OCI-LY1 (cell line): ENCODE data around the gene OTUB1.

ENCODE experiments used
- H2AFZ ChIP-seq: fragments of 200-600 bp; sonication (generic), shearing (Covaris generic); 2 replicates; pipeline ENCODE4 v1.6.0; 2014; ENCODE audit warnings: antibody characterized with exemption, mild to moderate bottlenecking, low read length
- H3F3A ChIP-seq: fragments of 200-600 bp; sonication (generic), shearing (Covaris generic); 2 replicates; pipeline ENCODE4 v1.6.0; 2014; ENCODE audit warnings: mild to moderate bottlenecking, antibody characterized with exemption, low read length, moderate library complexity; ENCODE audit not compliant: insufficient read depth
- H3K27ac ChIP-seq: fragments of 200-600 bp; sonication (generic); 2 replicates; pipeline ENCODE4 v1.5.1; 2014; ENCODE audit warnings: low read length, mixed run types, mild to moderate bottlenecking, low read depth; ENCODE audit not compliant: poor library complexity, severe bottlenecking
- H3K27me3 ChIP-seq: fragments of 200-600 bp; sonication (generic); 2 replicates; pipeline ENCODE4 v1.6.0; 2014; ENCODE audit warnings: antibody characterized with exemption, mild to moderate bottlenecking, low read length, moderate library complexity; ENCODE audit not compliant: insufficient read depth
- H3K36me3 ChIP-seq: fragments of 200-600 bp; sonication (generic); 2 replicates; pipeline ENCODE4 v1.6.1; 2014; ENCODE audit warnings: mild to moderate bottlenecking, antibody characterized with exemption, low read length, moderate library complexity, mixed read lengths; ENCODE audit not compliant: insufficient read depth
- H3K4me1 ChIP-seq: fragments of 200-600 bp; sonication (generic); 2 replicates; pipeline ENCODE4 v1.5.1; 2014; ENCODE audit warnings: mild to moderate bottlenecking, low read length, moderate library complexity; ENCODE audit not compliant: insufficient read depth, severe bottlenecking
- H3K4me2 ChIP-seq: fragments of 200-600 bp; sonication (generic), shearing (Covaris generic); 2 replicates; pipeline ENCODE4 v1.6.1; 2014; ENCODE audit warnings: low read length
- H3K4me3 ChIP-seq: fragments of 200-600 bp; sonication (generic); 2 replicates; pipeline ENCODE4 v1.5.1; 2014; ENCODE audit warnings: low read length, low read depth, mild to moderate bottlenecking, mixed read lengths; ENCODE audit not compliant: poor library complexity, severe bottlenecking
- H3K79me2 ChIP-seq: fragments of 200-600 bp; shearing (Covaris generic); 2 replicates; pipeline ENCODE4 v1.6.1; 2016; ENCODE audit warnings: mixed run types, low read length, mixed read lengths; ENCODE audit not compliant: insufficient read depth
- H3K9ac ChIP-seq: fragments of 200-600 bp; sonication (generic), shearing (Covaris generic); 2 replicates; pipeline ENCODE4 v1.6.1; 2014; ENCODE audit warnings: mild to moderate bottlenecking, low read length, mixed read lengths
- H3K9me2 ChIP-seq: fragments of 200-600 bp; sonication (generic), shearing (Covaris generic); 2 replicates; pipeline ENCODE4 v1.6.1; 2014; ENCODE audit warnings: low read depth, mild to moderate bottlenecking, low read length, mixed read lengths
- H3K9me3 ChIP-seq: fragments of 200-600 bp; shearing (Covaris generic); 2 replicates; pipeline ENCODE4 v1.6.1; 2014; ENCODE audit warnings: low read length, mixed read lengths
- H4K20me1 ChIP-seq: fragments of 200-600 bp; sonication (generic), shearing (Covaris generic); 2 replicates; pipeline ENCODE4 v1.6.0; 2016; ENCODE audit warnings: mild to moderate bottlenecking, low read length; ENCODE audit not compliant: insufficient read depth
- EZH2 ChIP-seq: fragments of 200-600 bp; sonication (generic), shearing (Covaris generic); IDR thresholded peaks from 2 replicates; pipeline ENCODE4 v1.8.0; 2017; ENCODE audit warnings: borderline replicate concordance, mixed run types, mild to moderate bottlenecking, antibody characterized with exemption, low read length, moderate library complexity, mixed read lengths
- TF ChIP-seq, protein P1 (sequence below): fragments of 200-600 bp; sonication (generic), shearing (Covaris generic); IDR thresholded peaks from 2 replicates; pipeline ENCODE4 v1.5.1; 2017; ENCODE audit warnings: mild to moderate bottlenecking, antibody characterized with exemption, low read length, moderate library complexity, mixed read lengths

OTUB1 gene

DNA sequence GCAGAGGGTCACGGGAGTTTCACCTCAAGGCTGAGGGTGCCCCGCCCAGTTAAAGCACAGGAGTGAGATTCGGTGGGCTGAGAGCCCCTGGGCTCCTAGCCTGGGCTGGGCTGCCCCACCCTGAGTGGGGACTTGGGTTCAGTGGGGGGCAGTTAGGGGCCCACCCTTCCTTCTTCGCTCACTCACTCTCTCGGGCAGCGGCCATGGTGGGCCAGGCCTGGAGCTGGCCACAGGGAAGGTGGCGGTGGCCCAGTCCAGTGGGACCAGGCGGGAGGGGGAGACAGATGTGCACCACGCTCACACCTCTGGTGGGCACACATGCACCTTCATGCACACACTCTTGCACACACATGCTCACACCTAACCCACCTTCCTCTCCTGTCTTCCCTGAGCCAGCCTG is 55.6 kb downstream of the OTUB1 start:
- Histone ChIP-seq H3F3A (no peaks in the 10 kb centered on the region), H3K36me3 (no peaks in the 10 kb centered on the region), H3K4me1 (no peaks in the 10 kb centered on the region), H3K27me3 (no peaks in the 10 kb centered on the region; the same call in 1 of the 2 replicates), H3K4me2 (no peak overlapping the region), H2AFZ (no peak overlapping the region), H3K9me2 (no peaks in the 10 kb centered on the region), H3K79me2 (no peaks in the 10 kb centered on the region), H4K20me1 (no peaks in the 10 kb centered on the region), H3K9ac (no peak overlapping the region), H3K4me3 (no peak overlapping the region), H3K27ac (no peak overlapping the region), H3K9me3 (no peaks in the 10 kb centered on the region)
- TF ChIP-seq EZH2 = no peak
- TF ChIP-seq, protein P1, sequence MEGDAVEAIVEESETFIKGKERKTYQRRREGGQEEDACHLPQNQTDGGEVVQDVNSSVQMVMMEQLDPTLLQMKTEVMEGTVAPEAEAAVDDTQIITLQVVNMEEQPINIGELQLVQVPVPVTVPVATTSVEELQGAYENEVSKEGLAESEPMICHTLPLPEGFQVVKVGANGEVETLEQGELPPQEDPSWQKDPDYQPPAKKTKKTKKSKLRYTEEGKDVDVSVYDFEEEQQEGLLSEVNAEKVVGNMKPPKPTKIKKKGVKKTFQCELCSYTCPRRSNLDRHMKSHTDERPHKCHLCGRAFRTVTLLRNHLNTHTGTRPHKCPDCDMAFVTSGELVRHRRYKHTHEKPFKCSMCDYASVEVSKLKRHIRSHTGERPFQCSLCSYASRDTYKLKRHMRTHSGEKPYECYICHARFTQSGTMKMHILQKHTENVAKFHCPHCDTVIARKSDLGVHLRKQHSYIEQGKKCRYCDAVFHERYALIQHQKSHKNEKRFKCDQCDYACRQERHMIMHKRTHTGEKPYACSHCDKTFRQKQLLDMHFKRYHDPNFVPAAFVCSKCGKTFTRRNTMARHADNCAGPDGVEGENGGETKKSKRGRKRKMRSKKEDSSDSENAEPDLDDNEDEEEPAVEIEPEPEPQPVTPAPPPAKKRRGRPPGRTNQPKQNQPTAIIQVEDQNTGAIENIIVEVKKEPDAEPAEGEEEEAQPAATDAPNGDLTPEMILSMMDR = no peak

DNA sequence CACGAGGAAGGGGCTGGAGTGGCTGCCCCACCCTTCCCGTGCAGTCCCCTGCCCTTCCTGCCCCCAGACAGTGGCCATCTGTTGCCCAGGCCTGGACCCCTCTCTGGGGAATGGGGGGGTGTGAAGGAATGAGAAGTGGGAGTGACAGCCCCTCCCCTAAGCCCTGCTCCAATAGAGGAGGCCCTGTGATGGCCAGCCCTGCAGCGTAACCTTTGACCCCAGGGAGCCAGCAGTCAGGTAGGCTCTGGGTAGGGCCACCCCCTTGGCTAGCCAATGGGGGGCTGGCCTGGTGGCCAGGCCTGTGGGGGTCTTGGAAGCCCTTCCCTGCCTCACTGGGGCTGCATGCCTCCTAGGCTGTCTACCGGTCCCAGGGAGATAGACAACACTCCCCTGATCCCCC is 56.1 kb downstream of the OTUB1 start:
- Histone ChIP-seq H3K9me3 (no peaks in the 10 kb centered on the region), H3K27ac (no peak overlapping the region), H2AFZ (no peak overlapping the region), H3K4me2 (no peak overlapping the region), H3F3A (no peaks in the 10 kb centered on the region), H4K20me1 (no peaks in the 10 kb centered on the region), H3K4me3 (no peak overlapping the region), H3K9ac (no peak overlapping the region), H3K4me1 (no peaks in the 10 kb centered on the region), H3K36me3 (no peaks in the 10 kb centered on the region), H3K9me2 (no peaks in the 10 kb centered on the region), H3K27me3 (no peaks in the 10 kb centered on the region; the same call in 1 of the 2 replicates), H3K79me2 (no peaks in the 10 kb centered on the region)
- TF ChIP-seq EZH2 = no peak
- TF ChIP-seq, protein P1 = no peak

DNA sequence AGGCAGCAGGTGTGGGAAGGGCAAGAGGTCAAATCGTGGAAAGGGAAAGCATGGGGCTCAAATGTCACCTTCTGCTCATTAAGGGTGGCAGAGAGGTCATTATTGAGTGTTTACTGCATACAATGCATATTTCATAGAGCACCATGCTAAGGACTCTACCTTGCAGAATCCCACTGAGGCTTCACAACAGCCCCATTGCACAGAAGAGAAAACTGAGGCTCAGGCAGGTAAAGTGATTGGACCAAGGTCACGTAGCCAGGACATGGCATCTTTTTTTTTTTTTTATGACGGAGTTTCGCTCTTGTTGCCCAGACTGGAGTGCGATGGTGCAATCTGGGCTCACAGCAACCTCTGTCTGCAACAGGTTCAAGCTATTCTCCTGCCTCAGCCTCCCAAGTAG is 57.3 kb downstream of the OTUB1 start:
- no peaks in the 10 kb centered on the region for H3K9me2 ChIP-seq
- no peaks in the 10 kb centered on the region for H3K9me3 ChIP-seq
- no peaks in the 10 kb centered on the region for H3K36me3 ChIP-seq
- H3K27me3 ChIP-seq = no peaks in the 10 kb centered on the region; the same call in 1 of the 2 replicates
- no peaks in the 10 kb centered on the region for H3K79me2 ChIP-seq
- H3K9ac ChIP-seq = no peak overlapping the region
- TF ChIP-seq, protein P1 = no peak
- no peak for TF ChIP-seq EZH2
- H3K4me2 ChIP-seq = no peak overlapping the region
- no peaks in the 10 kb centered on the region for H4K20me1 ChIP-seq
- no peak overlapping the region for H3K27ac ChIP-seq
- no peaks in the 10 kb centered on the region for H3K4me1 ChIP-seq
- H2AFZ ChIP-seq = no peak overlapping the region
- H3K4me3 ChIP-seq = no peak overlapping the region
- no peaks in the 10 kb centered on the region for H3F3A ChIP-seq
